Neural progenitor cell (in vitro differentiated cells): ENCODE results near the gene DSE. TPM values are rescaled to one million over a fixed set of nuclear protein-coding genes. Genes with fewer than 3 reads are reported as not detected.

Experiments used
- DNase-seq: peaks from one replicate; pipeline ENCODE4 v3.0.0-alpha.2; 2016; ENCODE audit warnings: low spot score
- H2AFZ ChIP-seq: fragments of 200-600 bp; sonication (generic); replicated peaks from 2 replicates; pipeline ENCODE4 v1.6.1; 2016; ENCODE audit warnings: antibody characterized with exemption
- H3F3A ChIP-seq: fragments of 200-600 bp; sonication (generic); 2 replicates; pipeline ENCODE4 v1.6.1; 2016; ENCODE audit warnings: antibody characterized with exemption, low read depth
- H3K27ac ChIP-seq: fragments of 200-600 bp; sonication (generic); 2 replicates; pipeline ENCODE4 v1.5.1; 2016; ENCODE audit warnings: mild to moderate bottlenecking
- H3K27me3 ChIP-seq: fragments of 200-600 bp; sonication (generic); 2 replicates; pipeline ENCODE4 v1.6.1; 2016; ENCODE audit warnings: mild to moderate bottlenecking, moderate library complexity
- H3K36me3 ChIP-seq: fragments of 200-600 bp; sonication (generic); 2 replicates; pipeline ENCODE4 v1.5.1; 2016
- H3K4me1 ChIP-seq: fragments of 200-600 bp; sonication (generic); 2 replicates; pipeline ENCODE4 v1.6.1; 2016; ENCODE audit warnings: mixed run types
- H3K4me2 ChIP-seq: fragments of 200-600 bp; sonication (generic); 2 replicates; pipeline ENCODE4 v1.6.1; 2016
- H3K4me3 ChIP-seq: fragments of 200-600 bp; sonication (generic); 2 replicates; pipeline ENCODE4 v1.5.1; 2016
- H3K79me2 ChIP-seq: fragments of 200-600 bp; sonication (generic); 2 replicates; pipeline ENCODE4 v1.6.1; 2016; ENCODE audit warnings: low read depth
- H3K9ac ChIP-seq: fragments of 200-600 bp; sonication (generic); 2 replicates; pipeline ENCODE4 v1.6.1; 2016
- H3K9me3 ChIP-seq: fragments of 200-600 bp; sonication (generic); 2 replicates; pipeline ENCODE4 v1.5.1; 2016; ENCODE audit warnings: low read depth
- H4K20me1 ChIP-seq: fragments of 200-600 bp; sonication (generic); 2 replicates; pipeline ENCODE4 v1.6.1; 2016; ENCODE audit warnings: low read depth
- H3K27ac Mint-ChIP-seq: 3 replicates; pipeline ENCODE4 v1.8.0; 2021; ENCODE audit warnings: mixed read lengths
- H3K27me3 Mint-ChIP-seq: 2 replicates; pipeline ENCODE4 v1.8.0; 2022; ENCODE audit warnings: low read depth, mild to moderate bottlenecking, inconsistent platforms, moderate library complexity, mixed read lengths; ENCODE audit not compliant: insufficient read depth
- H3K36me3 Mint-ChIP-seq: 3 replicates; pipeline ENCODE4 v1.8.0; 2021; ENCODE audit warnings: mixed read lengths
- H3K4me1 Mint-ChIP-seq: 3 replicates; pipeline ENCODE4 v1.8.0; 2021; ENCODE audit warnings: mixed read lengths
- H3K4me3 Mint-ChIP-seq: 3 replicates; pipeline ENCODE4 v1.8.0; 2021; ENCODE audit warnings: mild to moderate bottlenecking, moderate library complexity, mixed read lengths
- H3K9me3 Mint-ChIP-seq: 3 replicates; pipeline ENCODE4 v1.8.0; 2020; ENCODE audit warnings: mixed read lengths
- EZH2 ChIP-seq: fragments of 200-600 bp; sonication (generic); IDR thresholded peaks from 2 replicates; pipeline ENCODE4 v1.6.1; 2017; ENCODE audit warnings: antibody characterized with exemption, mild to moderate bottlenecking, moderate library complexity
- EZH2phosphoT487 ChIP-seq: fragments of 200-600 bp; sonication (generic); IDR thresholded peaks from 2 replicates; pipeline ENCODE4 v1.6.1; 2017; ENCODE audit warnings: antibody characterized with exemption
- total RNA-seq: library from RNA; depleted of rRNA; stranded (reverse); fragments of >200 nt; gene quantifications from 2 replicates; pipeline ENCODE4 v1.2.3, GENCODE V29; 2015; ENCODE audit warnings: low replicate concordance
- TF ChIP-seq, protein P1 (sequence below): fragments of 200-600 bp; sonication (generic); IDR thresholded peaks from 2 replicates; pipeline ENCODE4 v1.5.1; 2017; ENCODE audit warnings: antibody characterized with exemption, mild to moderate bottlenecking

DSE gene
- total RNA-seq, 1 donor from 2014 or later: 43.7 TPM

DNA sequence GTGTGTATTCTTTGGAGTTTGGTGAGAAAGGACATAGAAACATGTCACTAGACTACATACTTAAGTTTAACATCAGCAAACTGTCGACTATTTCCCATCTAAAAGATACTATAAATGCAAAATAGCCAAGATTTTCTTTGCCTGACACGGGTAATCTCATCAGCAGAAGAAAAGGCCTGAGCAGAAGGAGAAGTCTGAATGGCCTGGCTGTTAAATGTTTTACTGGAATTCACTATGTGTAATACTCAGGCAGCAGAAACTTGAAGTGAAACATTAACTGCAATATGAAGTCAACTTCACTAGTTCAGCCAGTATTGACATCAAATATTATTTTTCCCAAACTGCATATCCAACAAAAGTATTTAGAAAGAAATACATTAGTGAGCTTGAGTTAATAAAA lies 6.4 kb upstream of the DSE start:
- Mint-ChIP-seq H3K27me3 (no peaks in the 10 kb centered on the region), H3K9me3 (no peaks in the 10 kb centered on the region), H3K27ac (no peak overlapping the region), H3K4me1 (no peaks in the 10 kb centered on the region), H3K36me3 (no peaks in the 10 kb centered on the region), H3K4me3 (no peak overlapping the region)
- Histone ChIP-seq H3K36me3 (no peaks in the 10 kb centered on the region), H3K4me3 (no peak overlapping the region), H3F3A (no peaks in the 10 kb centered on the region), H4K20me1 (no peaks in the 10 kb centered on the region), H3K27me3 (no peaks in the 10 kb centered on the region), H3K9ac (no peak overlapping the region), H3K9me3 (no peaks in the 10 kb centered on the region), H3K4me1 (no peaks in the 10 kb centered on the region), H3K79me2 (no peaks in the 10 kb centered on the region), H3K4me2 (no peak overlapping the region), H2AFZ (no peak overlapping the region), H3K27ac (no peak overlapping the region)
- DNase-seq: no peak
- TF ChIP-seq EZH2 (no peak), EZH2phosphoT487 (no peak)
- TF ChIP-seq, protein P1, sequence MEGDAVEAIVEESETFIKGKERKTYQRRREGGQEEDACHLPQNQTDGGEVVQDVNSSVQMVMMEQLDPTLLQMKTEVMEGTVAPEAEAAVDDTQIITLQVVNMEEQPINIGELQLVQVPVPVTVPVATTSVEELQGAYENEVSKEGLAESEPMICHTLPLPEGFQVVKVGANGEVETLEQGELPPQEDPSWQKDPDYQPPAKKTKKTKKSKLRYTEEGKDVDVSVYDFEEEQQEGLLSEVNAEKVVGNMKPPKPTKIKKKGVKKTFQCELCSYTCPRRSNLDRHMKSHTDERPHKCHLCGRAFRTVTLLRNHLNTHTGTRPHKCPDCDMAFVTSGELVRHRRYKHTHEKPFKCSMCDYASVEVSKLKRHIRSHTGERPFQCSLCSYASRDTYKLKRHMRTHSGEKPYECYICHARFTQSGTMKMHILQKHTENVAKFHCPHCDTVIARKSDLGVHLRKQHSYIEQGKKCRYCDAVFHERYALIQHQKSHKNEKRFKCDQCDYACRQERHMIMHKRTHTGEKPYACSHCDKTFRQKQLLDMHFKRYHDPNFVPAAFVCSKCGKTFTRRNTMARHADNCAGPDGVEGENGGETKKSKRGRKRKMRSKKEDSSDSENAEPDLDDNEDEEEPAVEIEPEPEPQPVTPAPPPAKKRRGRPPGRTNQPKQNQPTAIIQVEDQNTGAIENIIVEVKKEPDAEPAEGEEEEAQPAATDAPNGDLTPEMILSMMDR: no peak

DNA sequence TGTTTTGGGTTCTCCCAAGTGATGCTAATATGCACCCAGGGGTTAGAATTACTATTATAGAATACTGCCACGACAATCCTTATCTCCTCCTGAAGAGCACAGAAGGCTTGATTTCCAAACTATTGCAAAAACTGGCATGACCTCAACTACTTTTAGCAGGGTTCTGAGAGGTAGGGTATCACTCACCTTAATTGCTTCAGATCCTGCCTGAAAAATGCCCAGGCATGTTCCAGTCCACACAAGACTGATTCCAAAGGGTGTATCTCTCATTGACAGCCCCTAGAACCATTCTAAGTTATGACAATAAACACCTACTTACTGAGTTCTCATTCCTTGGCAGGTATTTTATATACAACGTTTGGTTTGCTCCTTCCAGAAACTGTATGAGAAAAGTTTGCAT lies 5.0 kb upstream of the DSE start:
- peaks cover 8% of the 10 kb centered on the region for H3K4me1 Mint-ChIP-seq
- Histone ChIP-seq H3K9me3 (no peaks in the 10 kb centered on the region), H3K4me2 (no peak overlapping the region), H3K79me2 (no peaks in the 10 kb centered on the region), H3K27me3 (peaks cover 7% of the 10 kb centered on the region), H3K36me3 (no peaks in the 10 kb centered on the region), H3K27ac (no peak overlapping the region), H3K4me1 (no peaks in the 10 kb centered on the region), H2AFZ (no peak overlapping the region), H4K20me1 (no peaks in the 10 kb centered on the region), H3K4me3 (no peak overlapping the region), H3K9ac (no peak overlapping the region), H3F3A (peaks cover 12% of the 10 kb centered on the region)
- no peak overlapping the region for H3K4me3 Mint-ChIP-seq
- TF ChIP-seq, protein P1: no peak
- TF ChIP-seq EZH2phosphoT487: no peak
- TF ChIP-seq EZH2: no peak
- peaks cover 7% of the 10 kb centered on the region for H3K27me3 Mint-ChIP-seq
- H3K27ac Mint-ChIP-seq: no peak overlapping the region
- H3K36me3 Mint-ChIP-seq: no peaks in the 10 kb centered on the region
- no peaks in the 10 kb centered on the region for H3K9me3 Mint-ChIP-seq
- no peak for DNase-seq

DNA sequence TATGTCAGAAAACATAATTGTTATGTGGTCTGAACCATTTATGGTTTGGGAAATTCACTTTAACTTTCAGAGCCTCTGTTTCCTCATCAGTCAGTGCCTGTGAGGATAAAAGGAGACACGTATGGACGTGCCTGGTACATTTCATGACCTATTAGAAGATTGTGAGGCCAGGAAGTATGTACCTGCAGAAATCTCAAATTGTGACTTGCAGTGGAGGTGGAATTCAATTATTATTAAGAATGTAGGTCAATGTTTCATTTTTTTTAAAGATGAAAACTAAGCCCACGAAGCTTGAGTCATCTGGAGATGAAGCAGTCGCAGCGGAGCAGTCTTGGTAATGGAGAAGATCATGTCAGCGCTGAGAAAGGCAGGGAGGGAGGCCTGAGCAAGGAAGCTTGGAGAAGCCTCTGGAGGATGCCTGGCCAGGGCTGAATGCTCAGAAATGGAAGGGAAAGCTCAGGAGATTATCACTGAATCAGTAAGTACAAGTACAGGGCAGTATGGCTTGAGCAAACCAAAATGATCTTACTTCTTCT lies 3.9 kb upstream of the DSE start:
- H3F3A ChIP-seq: peaks cover 18% of the 10 kb centered on the region
- no peak overlapping the region for H3K27ac ChIP-seq
- no peaks in the 10 kb centered on the region for H4K20me1 ChIP-seq
- H3K27me3 ChIP-seq: peaks cover 7% of the 10 kb centered on the region
- H3K4me3 ChIP-seq: no peak overlapping the region
- no peak overlapping the region for H3K4me2 ChIP-seq
- Mint-ChIP-seq H3K36me3 (no peaks in the 10 kb centered on the region), H3K4me3 (no peak overlapping the region), H3K9me3 (no peaks in the 10 kb centered on the region), H3K4me1 (peaks cover 8% of the 10 kb centered on the region), H3K27me3 (peaks cover 9% of the 10 kb centered on the region), H3K27ac (no peak overlapping the region)
- H3K4me1 ChIP-seq: no peaks in the 10 kb centered on the region
- H3K9ac ChIP-seq: no peak overlapping the region
- TF ChIP-seq EZH2 (no peak), EZH2phosphoT487 (no peak)
- TF ChIP-seq, protein P1: no peak
- H3K9me3 ChIP-seq: no peaks in the 10 kb centered on the region
- no peak overlapping the region for H2AFZ ChIP-seq
- DNase-seq: no peak
- H3K79me2 ChIP-seq: no peaks in the 10 kb centered on the region
- no peaks in the 10 kb centered on the region for H3K36me3 ChIP-seq
